Measurements from ENCODE around the gene DGKB.

- TF ChIP-seq REST (IDR thresholded peaks at IDR 0.05; ENCODE audit: low read depth), result no peak
- TF ChIP-seq MAX (IDR thresholded peaks at IDR 0.05), result no peak
- no peak for TF ChIP-seq RAD21 (IDR thresholded peaks at IDR 0.05; ENCODE audit: low read depth)
Observed at GRCh38 chr7:14148974-14149373, 753.6 kb downstream of the DGKB start.

Data from Ishikawa (cell line).